ENCODE data around the gene ITGB5. TPM values are rescaled to one million over a fixed set of nuclear protein-coding genes. Genes with fewer than 3 reads are reported as not detected.

ITGB5 gene
- total RNA-seq, 2 experiments from 2014 or later, result not detected

DNA sequence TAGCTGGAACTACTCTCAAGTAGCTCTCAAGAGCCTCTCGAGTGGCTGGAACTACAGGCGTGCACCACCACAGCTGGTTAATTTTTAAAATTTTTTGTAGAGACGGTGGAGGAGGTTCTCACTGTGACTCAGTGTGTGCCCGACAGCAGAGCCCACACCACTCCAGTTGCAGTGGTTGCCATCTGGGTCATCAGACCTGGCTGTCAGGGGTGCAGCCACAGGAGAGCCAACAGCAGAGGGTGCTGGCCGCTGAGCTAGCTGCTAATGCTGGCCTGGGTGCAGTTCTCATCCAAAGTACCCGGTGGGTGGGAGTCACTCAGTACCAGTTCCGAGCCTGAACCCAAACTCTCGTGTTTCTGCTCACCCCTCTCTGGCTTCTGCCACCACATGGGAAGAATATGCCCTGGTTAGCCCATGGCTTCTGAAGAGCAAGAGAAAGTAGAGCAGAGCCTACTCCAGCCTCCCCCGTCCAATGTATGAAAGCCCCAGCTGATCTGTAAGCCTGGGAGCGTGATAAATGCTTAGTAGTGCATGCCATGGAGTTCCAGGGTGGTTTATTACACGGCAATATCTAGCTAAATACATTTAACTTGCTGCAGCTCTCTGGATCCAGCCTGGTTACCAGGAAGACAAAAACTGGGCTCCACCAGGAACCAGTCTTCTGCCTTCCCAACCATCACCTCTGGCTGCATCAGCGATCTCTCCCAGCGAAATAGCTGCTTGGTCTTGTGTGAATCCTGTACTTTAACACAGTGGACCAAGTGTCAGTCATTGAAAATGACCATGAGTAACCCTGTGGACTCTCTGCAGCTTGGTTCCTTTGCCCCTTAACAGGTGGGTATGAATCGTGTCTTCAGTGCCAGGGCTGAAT lies 139.8 kb downstream of the ITGB5 start:
- intact Hi-C loops (cut with micrococcal nuclease; ENCODE audit: unreplicated experiment), result no loop called here
- ChIA-PET POLR2A (interaction anchor here (0.5 to 0.6 kb wide), 2 partner anchors 35 to 849 kb away, joined by 3 to 7 read pairs; no protein-coding TSS in a partner anchor), CTCF (ENCODE audit: unreplicated experiment) (no interaction called here)
- no peaks in the 10 kb centered on the region for H3K79me2 ChIP-seq (ENCODE audit: insufficient read depth, low read depth, low read length)
- H3K27ac ChIP-seq (ENCODE audit: low read depth, low read length, poor library complexity, severe bottlenecking), result no peak overlapping the region
- no peak overlapping the region for H2AFZ ChIP-seq (ENCODE audit: low read length)
- H3K4me1 ChIP-seq (ENCODE audit: insufficient read depth, low read length, poor library complexity, severe bottlenecking), result no peaks in the 10 kb centered on the region
- no peak overlapping the region for H3K4me2 ChIP-seq (ENCODE audit: low read length)
- H4K20me1 ChIP-seq (ENCODE audit: insufficient read depth, low read length), result no peaks in the 10 kb centered on the region
- BruUV-seq (replicated peaks), result TSS peak; percentile 4
- no peaks in the 10 kb centered on the region for H3K9me2 ChIP-seq (ENCODE audit: insufficient read depth, low read length)
- no peak for DNase-seq (ENCODE audit: low spot score)
- TF ChIP-seq CTCF (conservative IDR thresholded peaks at IDR 0.05; ENCODE audit: low read length) (no peak), EZH2phosphoT487 (IDR thresholded peaks at IDR 0.05; ENCODE audit: borderline replicate concordance, low read depth, low read length) (no peak)
- H3K36me3 ChIP-seq (ENCODE audit: insufficient read depth, low read length), result peaks cover 56% of the 10 kb centered on the region
- H3K4me3 ChIP-seq (ENCODE audit: low read depth, low read length, poor library complexity, severe bottlenecking), result no peak overlapping the region
- no peaks in the 10 kb centered on the region for H3K9me3 ChIP-seq (ENCODE audit: low read length)

- Histone ChIP-seq H3K79me2 (ENCODE audit: insufficient read depth, low read depth, low read length) (no peaks in the 10 kb centered on the region), H3K27ac (ENCODE audit: low read depth, low read length, poor library complexity, severe bottlenecking) (no peak overlapping the region), H4K20me1 (ENCODE audit: insufficient read depth, low read length) (no peaks in the 10 kb centered on the region), H3K36me3 (ENCODE audit: insufficient read depth, low read length) (peaks cover 72% of the 10 kb centered on the region), H3K4me2 (ENCODE audit: low read length) (no peak overlapping the region), H2AFZ (ENCODE audit: low read length) (no peak overlapping the region), H3K4me3 (ENCODE audit: low read depth, low read length, poor library complexity, severe bottlenecking) (no peak overlapping the region), H3K4me1 (ENCODE audit: insufficient read depth, low read length, poor library complexity, severe bottlenecking) (no peaks in the 10 kb centered on the region), H3K9me3 (ENCODE audit: low read length) (no peaks in the 10 kb centered on the region), H3K9me2 (ENCODE audit: insufficient read depth, low read length) (no peaks in the 10 kb centered on the region)
- BruUV-seq (replicated peaks), result no TSS peak
- no peak for TF ChIP-seq EZH2phosphoT487 (IDR thresholded peaks at IDR 0.05; ENCODE audit: borderline replicate concordance, low read depth, low read length)
- TF ChIP-seq CTCF (conservative IDR thresholded peaks at IDR 0.05; ENCODE audit: low read length), result no peak
- ChIA-PET CTCF (ENCODE audit: unreplicated experiment) (no interaction called here), POLR2A (no interaction called here)
- DNase-seq (ENCODE audit: low spot score), result no peak
- intact Hi-C loops (cut with micrococcal nuclease; ENCODE audit: unreplicated experiment), result no loop called here
Measured at GRCh38 chr3:124745756-124746155, 141.4 kb downstream of the ITGB5 start.

- intact Hi-C loops (cut with micrococcal nuclease; ENCODE audit: unreplicated experiment), result no loop called here
- Histone ChIP-seq H3K9me3 (ENCODE audit: low read length) (no peaks in the 10 kb centered on the region), H3K79me2 (ENCODE audit: insufficient read depth, low read depth, low read length) (no peaks in the 10 kb centered on the region; the same call in 1 of the 2 replicates), H4K20me1 (ENCODE audit: insufficient read depth, low read length) (no peaks in the 10 kb centered on the region), H2AFZ (ENCODE audit: low read length) (no peak overlapping the region), H3K27ac (ENCODE audit: low read depth, low read length, poor library complexity, severe bottlenecking) (no peak overlapping the region), H3K36me3 (ENCODE audit: insufficient read depth, low read length) (peaks cover 94% of the 10 kb centered on the region), H3K4me3 (ENCODE audit: low read depth, low read length, poor library complexity, severe bottlenecking) (no peak overlapping the region), H3K4me2 (ENCODE audit: low read length) (no peak overlapping the region), H3K4me1 (ENCODE audit: insufficient read depth, low read length, poor library complexity, severe bottlenecking) (peaks cover 5% of the 10 kb centered on the region), H3K9me2 (ENCODE audit: insufficient read depth, low read length) (no peaks in the 10 kb centered on the region)
- BruUV-seq (replicated peaks), result no TSS peak
- CTCF ChIA-PET (ENCODE audit: unreplicated experiment), result no interaction called here
- no peak for DNase-seq (ENCODE audit: low spot score)
- POLR2A ChIA-PET, result no interaction called here
- TF ChIP-seq EZH2phosphoT487 (IDR thresholded peaks at IDR 0.05; ENCODE audit: borderline replicate concordance, low read depth, low read length), result no peak
- TF ChIP-seq CTCF (conservative IDR thresholded peaks at IDR 0.05; ENCODE audit: low read length), result no peak
Measured at GRCh38 chr3:124741027-124741426, 146.1 kb downstream of the ITGB5 start.
